ENCODE results near the gene OPCML. TPM values are rescaled to one million over a fixed set of nuclear protein-coding genes. Genes with fewer than 3 reads are reported as not detected.

OPCML gene
- polyA plus RNA-seq, 1 donor from 2014 or later: 11.6 TPM

DNA sequence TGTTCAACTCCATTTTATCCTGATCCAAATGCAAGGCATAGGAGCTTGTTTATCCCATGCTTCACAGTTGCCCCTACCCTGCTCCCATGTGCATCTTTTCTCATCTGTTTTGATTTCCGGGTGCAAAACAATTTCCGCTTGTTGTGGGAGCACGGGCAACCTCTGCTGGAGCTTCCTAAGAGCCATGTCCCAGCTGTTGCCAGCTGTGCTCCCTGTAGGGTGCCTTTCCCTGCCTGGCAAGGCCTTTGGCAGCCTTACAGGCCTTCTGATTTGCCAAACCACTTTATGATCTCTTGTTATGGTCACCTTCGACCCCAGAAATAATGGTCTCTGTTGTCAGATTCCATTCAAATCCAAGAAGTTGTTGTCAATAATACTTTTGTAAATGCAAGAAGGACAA is 1038.5 kb downstream of the OPCML start:
- H3K27ac ChIP-seq (ENCODE audit: low read length): no peak overlapping the region
- no peak overlapping the region for H2AFZ ChIP-seq (ENCODE audit: low read depth, low read length)
- no peaks in the 10 kb centered on the region for H3K79me2 ChIP-seq (replicated peaks; ENCODE audit: insufficient read depth, low read length)
- TF ChIP-seq EP300 (conservative IDR thresholded peaks at IDR 0.05; ENCODE audit: poor library complexity, severe bottlenecking) (no peak), RAD21 (conservative IDR thresholded peaks at IDR 0.05) (no peak), SMC3 (conservative IDR thresholded peaks at IDR 0.05; ENCODE audit: poor library complexity) (no peak), REST (IDR thresholded peaks at IDR 0.05; ENCODE audit: borderline replicate concordance) (no peak), CTCF (IDR thresholded peaks at IDR 0.05; ENCODE audit: poor library complexity, severe bottlenecking) (no peak), POLR2AphosphoS5 (IDR thresholded peaks at IDR 0.05) (no peak), TAF1 (IDR thresholded peaks at IDR 0.05; ENCODE audit: low read depth) (no peak), MXI1 (conservative IDR thresholded peaks at IDR 0.05; ENCODE audit: poor library complexity, severe bottlenecking) (no peak), EZH2 (IDR thresholded peaks at IDR 0.05; ENCODE audit: borderline replicate concordance, insufficient read depth, low read length, poor library complexity, severe bottlenecking) (no peak)
- no peak overlapping the region for H3K9ac ChIP-seq (ENCODE audit: low read length)
- no peaks in the 10 kb centered on the region for H3K27me3 ChIP-seq (ENCODE audit: insufficient read depth, low read depth, low read length)
- H3K9me3 ChIP-seq (ENCODE audit: low read length): no peaks in the 10 kb centered on the region
- no peaks in the 10 kb centered on the region for H4K20me1 ChIP-seq (ENCODE audit: insufficient read depth)
- H3K4me2 ChIP-seq (ENCODE audit: low read length): no peak overlapping the region
- H3K36me3 ChIP-seq (ENCODE audit: insufficient read depth, low read length): no peaks in the 10 kb centered on the region
- no peaks in the 10 kb centered on the region for H3K9me2 ChIP-seq (ENCODE audit: insufficient read depth, low read length)
- H3F3A ChIP-seq (ENCODE audit: insufficient read depth, low read length, poor library complexity, severe bottlenecking): no peaks in the 10 kb centered on the region
- H3K4me3 ChIP-seq (ENCODE audit: low read length): no peak overlapping the region

DNA sequence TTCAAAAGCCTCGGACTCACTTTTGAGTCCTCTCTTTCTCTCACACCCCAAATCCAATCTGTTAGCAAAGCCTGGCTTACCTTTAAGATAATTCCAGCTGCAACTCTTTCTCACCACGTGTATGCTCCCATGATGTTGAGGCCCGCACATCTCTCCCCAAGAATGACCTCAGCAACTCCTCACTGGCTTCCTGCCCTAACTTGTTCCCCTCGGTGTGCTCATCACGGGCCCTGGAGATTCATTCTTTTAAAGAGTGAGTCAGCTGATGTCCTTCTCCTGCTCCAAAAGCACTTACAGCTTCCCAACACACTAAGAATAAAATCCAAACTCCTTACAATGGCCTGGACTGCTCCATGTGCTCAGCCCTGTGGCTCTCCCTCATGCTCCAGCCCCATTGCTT is 1041.3 kb downstream of the OPCML start:
- no peaks in the 10 kb centered on the region for H3K27me3 ChIP-seq (ENCODE audit: insufficient read depth, low read depth, low read length)
- H3K27ac ChIP-seq (ENCODE audit: low read length): no peak overlapping the region
- H3K9ac ChIP-seq (ENCODE audit: low read length): no peak overlapping the region
- no peaks in the 10 kb centered on the region for H3K79me2 ChIP-seq (replicated peaks; ENCODE audit: insufficient read depth, low read length)
- no peaks in the 10 kb centered on the region for H3K9me3 ChIP-seq (ENCODE audit: low read length)
- H3F3A ChIP-seq (ENCODE audit: insufficient read depth, low read length, poor library complexity, severe bottlenecking): no peaks in the 10 kb centered on the region
- no peaks in the 10 kb centered on the region for H3K36me3 ChIP-seq (ENCODE audit: insufficient read depth, low read length)
- H3K4me2 ChIP-seq (ENCODE audit: low read length): no peak overlapping the region
- TF ChIP-seq POLR2AphosphoS5 (IDR thresholded peaks at IDR 0.05): no peak
- TF ChIP-seq TAF1 (IDR thresholded peaks at IDR 0.05; ENCODE audit: low read depth): no peak
- no peak for TF ChIP-seq RAD21 (conservative IDR thresholded peaks at IDR 0.05)
- no peak for TF ChIP-seq CTCF (IDR thresholded peaks at IDR 0.05; ENCODE audit: poor library complexity, severe bottlenecking)
- no peaks in the 10 kb centered on the region for H3K9me2 ChIP-seq (ENCODE audit: insufficient read depth, low read length)
- no peak overlapping the region for H3K4me3 ChIP-seq (ENCODE audit: low read length)
- H2AFZ ChIP-seq (ENCODE audit: low read depth, low read length): no peak overlapping the region
- H4K20me1 ChIP-seq (ENCODE audit: insufficient read depth): no peaks in the 10 kb centered on the region
